HG03025 (cell line): ENCODE data around the gene PIP5K1B.

Experiments
- ATAC-seq: cut with Tn5 transposase; IDR thresholded peaks from one replicate; pipeline ENCODE4 v1.9.1; 2021; ENCODE audit warnings: mild to moderate bottlenecking, moderate library complexity; ENCODE audit not compliant: unreplicated experiment, low FRiP score

Gene PIP5K1B

GRCh38 chr9:68804911-68805889 is 100.2 kb downstream of the PIP5K1B start:
- ATAC-seq, result no peak

GRCh38 chr9:68805890-68806517 is 101.0 kb downstream of the PIP5K1B start:
- no peak for ATAC-seq

- no peak for ATAC-seq
Measured at GRCh38 chr9:68808338-68808890, 103.4 kb downstream of the PIP5K1B start.

- no peak for ATAC-seq
Measured at GRCh38 chr9:68817079-68817875, 112.2 kb downstream of the PIP5K1B start.

GRCh38 chr9:68819065-68819464 is 114.0 kb downstream of the PIP5K1B start:
- no peak for ATAC-seq

GRCh38 chr9:68821911-68822310 is 116.9 kb downstream of the PIP5K1B start:
- ATAC-seq, result no peak

- ATAC-seq, result no peak
Measured at GRCh38 chr9:68822596-68823165, 117.6 kb downstream of the PIP5K1B start.

GRCh38 chr9:68825762-68826472 is 120.9 kb downstream of the PIP5K1B start:
- no peak for ATAC-seq

- no peak for ATAC-seq
Measured at GRCh38 chr9:68827837-68828744, 123.1 kb downstream of the PIP5K1B start.

GRCh38 chr9:68832101-68832500 is 127.1 kb downstream of the PIP5K1B start:
- ATAC-seq, result no peak

- ATAC-seq, result no peak
Measured at GRCh38 chr9:68832861-68833518, 128.0 kb downstream of the PIP5K1B start.

- no peak for ATAC-seq
Measured at GRCh38 chr9:68834931-68835520, 130.0 kb downstream of the PIP5K1B start.

- no peak for ATAC-seq
Measured at GRCh38 chr9:68836788-68837187, 131.7 kb downstream of the PIP5K1B start.

GRCh38 chr9:68838245-68838644 is 133.2 kb downstream of the PIP5K1B start:
- ATAC-seq, result no peak

- ATAC-seq, result no peak
Measured at GRCh38 chr9:68841276-68842052, 136.4 kb downstream of the PIP5K1B start.

- no peak for ATAC-seq
Measured at GRCh38 chr9:68842568-68842967, 137.5 kb downstream of the PIP5K1B start.

- no peak for ATAC-seq
Measured at GRCh38 chr9:68843239-68843638, 138.2 kb downstream of the PIP5K1B start.
